H1 (cell line): ENCODE measurements around the gene SLC52A1.

Experiments
- CHD1 ChIP-seq: IDR thresholded peaks from 2 replicates; pipeline ENCODE4 v1.6.1; 2012; ENCODE audit warnings: low read depth, low read length, improper control_type of control experiment
- CTBP2 ChIP-seq: IDR thresholded peaks from 2 replicates; pipeline ENCODE4 v1.7.0; 2011; ENCODE audit warnings: borderline replicate concordance, mild to moderate bottlenecking, moderate library complexity, mixed read lengths, low read length; ENCODE audit not compliant: insufficient read depth, insufficient read length
- EP300 ChIP-seq, 2 experiments: IDR thresholded peaks; 1 replicate in 1 of 2; 2 replicates in 1 of 2; pipeline ENCODE4 v1.6.1; 2011 to 2012; ENCODE audit warnings: low read depth in 2 of 2, low read length in 2 of 2, mild to moderate bottlenecking in 2 of 2, borderline replicate concordance in 1 of 2, inconsistent platforms in 1 of 2, moderate library complexity in 1 of 2
- EZH2 ChIP-seq: fragments of 200-600 bp; sonication (generic); IDR thresholded peaks from 2 replicates; pipeline ENCODE4 v1.7.1; 2012; ENCODE audit warnings: low read depth, mild to moderate bottlenecking, moderate library complexity, low read length, inconsistent platforms; ENCODE audit not compliant: severe bottlenecking
- GABPA ChIP-seq: IDR thresholded peaks from 2 replicates; pipeline ENCODE4 v1.6.1; 2011; ENCODE audit warnings: mild to moderate bottlenecking, low read length, moderate library complexity, borderline replicate concordance; ENCODE audit not compliant: insufficient read depth
- JUN ChIP-seq: IDR thresholded peaks from 2 replicates; pipeline ENCODE4 v1.6.1; 2011; ENCODE audit warnings: low read depth, mild to moderate bottlenecking, improper control_type of control experiment, low read length
- POLR2A ChIP-seq, 2 experiments: IDR thresholded peaks; 1 replicate in 1 of 2; 2 replicates in 1 of 2; pipeline ENCODE4 v1.6.1; 2011; ENCODE audit warnings: low read depth in 2 of 2, low read length in 2 of 2, mild to moderate bottlenecking in 2 of 2; ENCODE audit errors: control extremely low read depth in 1 of 2
- RAD21 ChIP-seq, 2 experiments: IDR thresholded peaks in 1 of 2; conservative IDR thresholded peaks in 1 of 2; 2 replicates each; pipeline ENCODE4 v1.6.1; 2011; ENCODE audit warnings: low read depth in 2 of 2, low read length in 2 of 2, improper control_type of control experiment in 1 of 2, inconsistent platforms in 1 of 2, mild to moderate bottlenecking in 1 of 2, moderate library complexity in 1 of 2
- RFX5 ChIP-seq: IDR thresholded peaks from 2 replicates; pipeline ENCODE4 v1.6.1; 2011; ENCODE audit warnings: low read depth, low read length, improper control_type of control experiment, borderline replicate concordance
- SIX5 ChIP-seq: IDR thresholded peaks from 2 replicates; pipeline ENCODE4 v1.6.1; 2011; ENCODE audit warnings: mild to moderate bottlenecking, low read depth, low read length
- SP1 ChIP-seq: IDR thresholded peaks from 2 replicates; pipeline ENCODE4 v1.6.1; 2011; ENCODE audit warnings: low read depth, low read length
- TEAD4 ChIP-seq: IDR thresholded peaks from 2 replicates; pipeline ENCODE4 v1.6.1; 2012; ENCODE audit warnings: low read depth, low read length, inconsistent platforms, mixed read lengths
- TF ChIP-seq, protein P1 (sequence below), 3 experiments: IDR thresholded peaks; 1 replicate in 2 of 3; 2 replicates in 1 of 3; pipeline versions ENCODE4 v1.5.1 to v1.6.1; 2011; ENCODE audit warnings: low read length in 3 of 3, mild to moderate bottlenecking in 3 of 3, inconsistent platforms in 2 of 3, low read depth in 1 of 3, moderate library complexity in 1 of 3; ENCODE audit not compliant: insufficient read depth in 1 of 3; ENCODE audit errors: control extremely low read depth in 1 of 3
- TF ChIP-seq, protein P2 (sequence below): IDR thresholded peaks from 2 replicates; pipeline ENCODE4 v1.6.1; 2012; ENCODE audit warnings: low read length, inconsistent platforms

DNA sequence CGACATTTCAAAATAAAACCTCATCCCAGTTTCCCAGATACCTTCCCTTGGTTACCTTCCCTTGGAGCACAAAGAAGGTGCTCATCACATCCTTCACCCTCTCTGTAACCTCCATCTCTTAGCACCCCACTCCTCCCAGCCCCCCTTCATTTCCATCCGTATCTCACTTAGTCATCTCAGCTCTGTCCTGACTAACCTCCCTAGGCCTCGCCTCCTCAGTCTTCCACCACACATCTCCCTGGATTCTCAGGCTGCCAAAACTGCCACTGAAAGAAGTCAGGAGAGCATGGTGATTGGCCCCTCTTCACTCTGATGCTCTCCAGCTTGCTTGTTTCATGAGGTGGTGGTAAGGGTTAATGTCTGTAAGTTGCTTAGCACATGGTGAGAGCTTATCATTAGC lies 45.4 kb upstream of the SLC52A1 start:
- TF ChIP-seq, protein P1, sequence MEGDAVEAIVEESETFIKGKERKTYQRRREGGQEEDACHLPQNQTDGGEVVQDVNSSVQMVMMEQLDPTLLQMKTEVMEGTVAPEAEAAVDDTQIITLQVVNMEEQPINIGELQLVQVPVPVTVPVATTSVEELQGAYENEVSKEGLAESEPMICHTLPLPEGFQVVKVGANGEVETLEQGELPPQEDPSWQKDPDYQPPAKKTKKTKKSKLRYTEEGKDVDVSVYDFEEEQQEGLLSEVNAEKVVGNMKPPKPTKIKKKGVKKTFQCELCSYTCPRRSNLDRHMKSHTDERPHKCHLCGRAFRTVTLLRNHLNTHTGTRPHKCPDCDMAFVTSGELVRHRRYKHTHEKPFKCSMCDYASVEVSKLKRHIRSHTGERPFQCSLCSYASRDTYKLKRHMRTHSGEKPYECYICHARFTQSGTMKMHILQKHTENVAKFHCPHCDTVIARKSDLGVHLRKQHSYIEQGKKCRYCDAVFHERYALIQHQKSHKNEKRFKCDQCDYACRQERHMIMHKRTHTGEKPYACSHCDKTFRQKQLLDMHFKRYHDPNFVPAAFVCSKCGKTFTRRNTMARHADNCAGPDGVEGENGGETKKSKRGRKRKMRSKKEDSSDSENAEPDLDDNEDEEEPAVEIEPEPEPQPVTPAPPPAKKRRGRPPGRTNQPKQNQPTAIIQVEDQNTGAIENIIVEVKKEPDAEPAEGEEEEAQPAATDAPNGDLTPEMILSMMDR (IDR thresholded peaks at IDR 0.05; ENCODE audit: control extremely low read depth in 1 of 3, insufficient read depth in 1 of 3, low read depth in 1 of 3, low read length in 3 of 3) = no peak
- TF ChIP-seq POLR2A (IDR thresholded peaks at IDR 0.05; ENCODE audit: control extremely low read depth in 1 of 2, low read depth in 2 of 2, low read length in 2 of 2) = no peak
- TF ChIP-seq JUN = no peak
- TF ChIP-seq EP300 (IDR thresholded peaks at IDR 0.05; ENCODE audit: borderline replicate concordance in 1 of 2, low read depth in 2 of 2, low read length in 2 of 2) = no peak
- TF ChIP-seq CHD1 = no peak
- no peak for TF ChIP-seq RAD21 (IDR thresholded peaks at IDR 0.05 in 1 of 2, conservative IDR thresholded peaks at IDR 0.05 in 1 of 2; ENCODE audit: low read depth in 2 of 2, low read length in 2 of 2)
- TF ChIP-seq GABPA = no peak
- TF ChIP-seq, protein P2, sequence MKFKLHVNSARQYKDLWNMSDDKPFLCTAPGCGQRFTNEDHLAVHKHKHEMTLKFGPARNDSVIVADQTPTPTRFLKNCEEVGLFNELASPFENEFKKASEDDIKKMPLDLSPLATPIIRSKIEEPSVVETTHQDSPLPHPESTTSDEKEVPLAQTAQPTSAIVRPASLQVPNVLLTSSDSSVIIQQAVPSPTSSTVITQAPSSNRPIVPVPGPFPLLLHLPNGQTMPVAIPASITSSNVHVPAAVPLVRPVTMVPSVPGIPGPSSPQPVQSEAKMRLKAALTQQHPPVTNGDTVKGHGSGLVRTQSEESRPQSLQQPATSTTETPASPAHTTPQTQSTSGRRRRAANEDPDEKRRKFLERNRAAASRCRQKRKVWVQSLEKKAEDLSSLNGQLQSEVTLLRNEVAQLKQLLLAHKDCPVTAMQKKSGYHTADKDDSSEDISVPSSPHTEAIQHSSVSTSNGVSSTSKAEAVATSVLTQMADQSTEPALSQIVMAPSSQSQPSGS = no peak
- TF ChIP-seq TEAD4 = no peak
- no peak for TF ChIP-seq CTBP2
- no peak for TF ChIP-seq EZH2
- no peak for TF ChIP-seq SP1
- no peak for TF ChIP-seq SIX5
- TF ChIP-seq RFX5 = no peak
